ENCODE data around the gene LRP5. TPM values are rescaled to one million over a fixed set of nuclear protein-coding genes. Genes with fewer than 3 reads are reported as not detected.

Gene LRP5
- total RNA-seq, 1 experiment from 2014 or later = 55.2 TPM

DNA sequence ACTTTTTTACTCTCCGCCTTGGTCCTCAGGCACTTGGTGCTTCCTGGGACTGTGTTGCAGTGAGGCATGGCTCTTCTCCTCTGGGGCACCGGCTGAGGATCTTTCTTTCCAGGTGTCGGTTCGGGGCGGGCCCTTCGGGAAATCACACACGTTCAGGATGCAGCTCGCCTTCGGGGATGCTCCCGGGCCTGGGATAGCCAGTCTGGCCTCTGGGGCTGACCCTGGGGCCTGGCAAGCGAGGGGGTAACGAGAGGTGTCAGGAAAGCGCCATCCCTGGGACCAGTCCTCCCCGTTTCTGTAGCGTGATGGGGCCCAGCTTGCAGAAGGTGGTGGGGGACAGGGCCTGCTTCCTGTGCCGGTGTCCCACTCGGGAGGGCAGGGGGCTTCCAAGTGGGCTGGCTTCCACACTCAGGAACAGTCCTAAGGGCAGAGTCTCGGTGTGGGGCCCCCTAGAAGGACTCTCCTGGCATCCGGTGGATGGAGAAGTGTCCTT lies 53.6 kb downstream of the LRP5 start:
- Histone ChIP-seq H3K4me3 (replicated peaks in 1 of 2; ENCODE audit: low read depth in 1 of 2, low read length in 2 of 2) (no peak overlapping the region), H3K9me3 (ENCODE audit: control insufficient read depth in 1 of 2, insufficient read depth in 1 of 2, low read depth in 1 of 2, low read length in 2 of 2) (no peaks in the 10 kb centered on the region), H4K20me1 (ENCODE audit: insufficient read depth) (no peaks in the 10 kb centered on the region), H3K27me3 (ENCODE audit: insufficient read depth, low read length) (no peaks in the 10 kb centered on the region), H3K9ac (ENCODE audit: low read length) (no peak overlapping the region), H3K27ac (ENCODE audit: low read depth, low read length) (no peak overlapping the region), H3K79me2 (ENCODE audit: insufficient read depth, low read length) (no peaks in the 10 kb centered on the region), H3K9me2 (ENCODE audit: insufficient read depth) (no peaks in the 10 kb centered on the region), H3K4me2 (ENCODE audit: low read length) (no peak overlapping the region), H3K36me3 (ENCODE audit: control insufficient read depth in 1 of 2, insufficient read depth in 2 of 2, low read length in 2 of 2) (peaks cover 3 to 10% of the 10 kb centered on the region in 2 experiments; a peak in 3 of 4 replicates), H3K4me1 (ENCODE audit: control insufficient read depth in 1 of 2, insufficient read depth in 2 of 2, low read length in 2 of 2) (no peaks in the 10 kb centered on the region), H2AFZ (ENCODE audit: low read depth, low read length, poor library complexity, severe bottlenecking) (no peak overlapping the region)
- ChIA-PET CTCF (no interaction called here), RAD21 (ENCODE audit: low non-redundant PET in 1 of 2, low total read pairs in 2 of 2, uncharacterized antibody in 2 of 2, unreplicated experiment in 2 of 2) (no interaction called here), POLR2A (no interaction called here)
- BruUV-seq (replicated peaks) = no TSS peak
- ATAC-seq (no peak), DNase-seq (ENCODE audit: low read depth, low spot score) (no peak)
- intact Hi-C loops (cut with micrococcal nuclease) = no loop called here
- TF ChIP-seq JUND (IDR thresholded peaks at IDR 0.05) (no peak), CBX3 (IDR thresholded peaks at IDR 0.05; ENCODE audit: low read depth) (no peak), REST (IDR thresholded peaks at IDR 0.05; ENCODE audit: low read depth) (no peak)
- TF ChIP-seq, protein P1, sequence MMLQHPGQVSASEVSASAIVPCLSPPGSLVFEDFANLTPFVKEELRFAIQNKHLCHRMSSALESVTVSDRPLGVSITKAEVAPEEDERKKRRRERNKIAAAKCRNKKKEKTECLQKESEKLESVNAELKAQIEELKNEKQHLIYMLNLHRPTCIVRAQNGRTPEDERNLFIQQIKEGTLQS (IDR thresholded peaks at IDR 0.05) = no peak

- Histone ChIP-seq H3K4me1 (ENCODE audit: control insufficient read depth in 1 of 2, insufficient read depth in 2 of 2, low read length in 2 of 2) (no peaks in the 10 kb centered on the region), H3K9me3 (ENCODE audit: control insufficient read depth in 1 of 2, insufficient read depth in 1 of 2, low read depth in 1 of 2, low read length in 2 of 2) (no peaks in the 10 kb centered on the region), H3K9me2 (ENCODE audit: insufficient read depth) (no peaks in the 10 kb centered on the region), H3K4me3 (replicated peaks in 1 of 2; ENCODE audit: low read depth in 1 of 2, low read length in 2 of 2) (no peak overlapping the region), H3K27ac (ENCODE audit: low read depth, low read length) (no peak overlapping the region), H3K27me3 (ENCODE audit: insufficient read depth, low read length) (no peaks in the 10 kb centered on the region), H3K9ac (ENCODE audit: low read length) (no peak overlapping the region), H3K36me3 (ENCODE audit: control insufficient read depth in 1 of 2, insufficient read depth in 2 of 2, low read length in 2 of 2) (peaks cover 3 to 10% of the 10 kb centered on the region in 2 experiments; a peak in 3 of 4 replicates), H2AFZ (ENCODE audit: low read depth, low read length, poor library complexity, severe bottlenecking) (no peak overlapping the region), H3K79me2 (ENCODE audit: insufficient read depth, low read length) (no peaks in the 10 kb centered on the region), H4K20me1 (ENCODE audit: insufficient read depth) (no peaks in the 10 kb centered on the region), H3K4me2 (ENCODE audit: low read length) (no peak overlapping the region)
- CTCF ChIA-PET = no interaction called here
- RAD21 ChIA-PET (ENCODE audit: low non-redundant PET in 1 of 2, low total read pairs in 2 of 2, uncharacterized antibody in 2 of 2, unreplicated experiment in 2 of 2) = no interaction called here
- no TSS peak for BruUV-seq (replicated peaks)
- POLR2A ChIA-PET = no interaction called here
- no peak for ATAC-seq
- DNase-seq (ENCODE audit: low read depth, low spot score) = no peak
- intact Hi-C loops (cut with micrococcal nuclease) = no loop called here
- TF ChIP-seq, protein P2, sequence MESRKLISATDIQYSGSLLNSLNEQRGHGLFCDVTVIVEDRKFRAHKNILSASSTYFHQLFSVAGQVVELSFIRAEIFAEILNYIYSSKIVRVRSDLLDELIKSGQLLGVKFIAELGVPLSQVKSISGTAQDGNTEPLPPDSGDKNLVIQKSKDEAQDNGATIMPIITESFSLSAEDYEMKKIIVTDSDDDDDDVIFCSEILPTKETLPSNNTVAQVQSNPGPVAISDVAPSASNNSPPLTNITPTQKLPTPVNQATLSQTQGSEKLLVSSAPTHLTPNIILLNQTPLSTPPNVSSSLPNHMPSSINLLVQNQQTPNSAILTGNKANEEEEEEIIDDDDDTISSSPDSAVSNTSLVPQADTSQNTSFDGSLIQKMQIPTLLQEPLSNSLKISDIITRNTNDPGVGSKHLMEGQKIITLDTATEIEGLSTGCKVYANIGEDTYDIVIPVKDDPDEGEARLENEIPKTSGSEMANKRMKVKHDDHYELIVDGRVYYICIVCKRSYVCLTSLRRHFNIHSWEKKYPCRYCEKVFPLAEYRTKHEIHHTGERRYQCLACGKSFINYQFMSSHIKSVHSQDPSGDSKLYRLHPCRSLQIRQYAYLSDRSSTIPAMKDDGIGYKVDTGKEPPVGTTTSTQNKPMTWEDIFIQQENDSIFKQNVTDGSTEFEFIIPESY (IDR thresholded peaks at IDR 0.05; ENCODE audit: extremely low read depth, insufficient replicate concordance, low read length) = no peak
- TF ChIP-seq CTCF (IDR thresholded peaks at IDR 0.05 in 2 of 3, conservative IDR thresholded peaks at IDR 0.05 in 1 of 3; ENCODE audit: borderline replicate concordance in 1 of 3, insufficient read depth in 1 of 3, low read depth in 2 of 3, low read length in 2 of 3) (no peak), POLR2A (IDR thresholded peaks at IDR 0.05; ENCODE audit: borderline replicate concordance, extremely low read depth, insufficient read depth, insufficient read length) (no peak), JUND (IDR thresholded peaks at IDR 0.05) (no peak), EZH2phosphoT487 (IDR thresholded peaks at IDR 0.05; ENCODE audit: borderline replicate concordance) (no peak), SRF (IDR thresholded peaks at IDR 0.05; ENCODE audit: low read depth) (no peak), POLR2AphosphoS5 (IDR thresholded peaks at IDR 0.05; ENCODE audit: low read depth, low read length) (no peak), ELF1 (IDR thresholded peaks at IDR 0.05; ENCODE audit: borderline replicate concordance, low read depth) (no peak), ZFX (IDR thresholded peaks at IDR 0.05) (no peak), SIN3A (IDR thresholded peaks at IDR 0.05; ENCODE audit: low read depth) (no peak)
- TF ChIP-seq, protein P1 (IDR thresholded peaks at IDR 0.05) = no peak
Measured at GRCh38 chr11:68367252-68367651, 54.9 kb downstream of the LRP5 start.

Measured in HCT116 (cell line).